Anterior cingulate cortex (tissue), 58 donors: ENCODE measurements around the gene A1CF.
"Not testable (repeated sequence)": the region's sequence is repeated elsewhere in the genome, so short reads cannot be mapped to it uniquely, and the experiment has no call there.

Experiments
- DNase-seq, 58 donors: peaks; one replicate each; lab custom pipeline; 2025; lab: John Stamatoyannopoulos, UW

A1CF gene

DNA sequence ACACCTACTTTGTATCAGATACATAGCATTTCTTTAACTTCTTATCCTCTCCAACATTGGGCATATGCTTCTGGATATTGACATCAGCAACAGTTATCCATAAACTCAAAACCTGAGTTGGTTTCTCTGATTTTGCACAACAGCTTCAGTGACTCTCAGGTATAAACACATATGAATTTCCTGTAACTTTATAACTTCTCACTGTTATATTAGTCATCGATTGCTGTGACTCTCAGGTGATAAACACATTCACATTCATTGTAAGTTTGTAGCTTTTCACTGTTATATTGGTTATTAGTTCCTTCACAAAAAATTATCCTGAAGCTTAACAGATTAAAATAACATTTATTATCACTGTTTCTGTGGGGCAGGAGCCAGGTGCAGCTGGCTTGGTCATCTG is 88.7 kb downstream of the A1CF start:
- no peak for DNase-seq

- DNase-seq, result no peak
Measured at GRCh38 chr10:50794490-50794889, 90.9 kb downstream of the A1CF start.

DNA sequence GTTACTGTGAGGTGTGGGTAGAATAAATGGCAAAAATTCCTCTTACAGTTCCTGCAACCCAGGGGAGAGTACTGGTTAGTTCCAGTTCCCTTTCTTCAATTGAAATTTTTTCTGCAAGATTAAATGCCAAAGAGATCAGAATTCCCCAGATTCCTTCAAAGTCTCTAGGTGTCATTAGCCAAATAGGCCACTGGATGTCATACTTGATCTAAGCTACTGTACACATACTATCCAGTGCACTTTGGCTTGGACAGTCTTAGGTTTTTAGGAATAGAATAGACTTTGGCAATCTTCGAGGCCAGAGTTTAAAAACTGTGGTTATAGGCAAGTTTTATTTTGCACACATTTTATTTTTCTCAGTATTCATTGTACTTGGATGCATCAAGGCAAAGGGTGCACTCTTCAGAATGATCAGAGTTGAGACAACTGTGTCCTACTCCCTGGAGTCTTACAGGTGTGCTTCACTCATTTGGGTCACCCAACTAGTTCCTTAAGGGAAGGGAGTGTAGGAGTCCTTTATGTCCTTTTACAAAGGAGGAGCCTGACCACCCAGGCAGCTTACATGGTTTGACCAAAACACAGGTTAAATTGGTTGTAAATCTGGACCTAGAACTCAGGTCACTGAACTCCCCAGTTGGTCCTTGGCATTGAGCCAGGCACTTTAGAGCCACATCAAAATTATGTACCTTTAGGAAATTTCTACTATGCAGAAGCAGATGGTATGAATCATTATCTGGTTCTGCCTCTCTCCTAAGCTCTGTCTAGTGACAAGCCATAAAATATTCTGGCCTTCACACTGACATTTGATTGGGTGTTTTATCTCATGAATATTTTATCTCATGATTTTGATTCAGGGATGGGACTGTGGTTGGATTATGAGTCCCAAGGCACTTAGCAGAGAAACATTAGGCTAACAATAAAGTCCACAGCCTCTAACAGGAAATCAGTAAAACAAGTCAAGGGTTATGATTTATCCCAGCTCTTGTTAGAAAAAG is 96.2 kb downstream of the A1CF start:
- no peak for DNase-seq

DNA sequence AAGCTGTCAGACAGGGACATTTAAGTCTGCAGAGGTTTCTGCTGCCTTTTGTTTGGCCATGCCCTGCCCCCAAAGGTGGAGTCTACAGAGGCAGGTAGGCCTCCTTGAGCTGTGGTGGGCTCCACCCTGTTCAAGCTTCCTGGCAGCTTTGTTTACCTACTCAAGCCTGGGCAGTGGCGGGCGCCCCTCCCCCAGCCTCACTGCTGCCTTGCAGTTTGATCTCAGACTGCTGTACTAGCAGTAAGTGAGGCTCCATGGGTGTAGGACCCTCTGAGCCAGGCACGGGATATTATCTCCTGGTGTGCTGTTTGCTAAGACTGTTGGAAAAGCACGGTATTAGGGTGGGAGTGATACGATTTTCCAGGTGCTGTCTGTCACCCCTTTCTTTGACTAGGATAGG is 97.5 kb downstream of the A1CF start:
- not testable (repeated sequence) for DNase-seq

DNA sequence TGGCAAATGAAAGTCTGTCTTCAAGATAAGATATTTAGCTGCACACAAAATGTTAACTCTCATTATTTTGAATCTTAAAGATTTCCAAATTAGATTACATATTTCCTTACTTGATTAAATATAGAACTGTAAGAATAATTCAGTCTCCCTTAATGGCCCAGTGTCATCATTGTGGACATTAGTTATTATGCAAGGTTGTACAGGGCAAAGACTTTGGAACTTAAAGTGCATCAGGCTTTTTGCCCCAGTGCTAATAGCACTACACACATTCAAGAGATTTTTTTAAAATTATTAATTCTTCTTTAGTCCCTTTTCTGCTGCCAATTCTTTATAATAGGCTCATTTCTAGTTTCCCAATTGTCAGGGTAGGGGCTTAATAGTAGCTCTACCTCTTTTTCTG is 103.4 kb downstream of the A1CF start:
- DNase-seq, result not testable (repeated sequence)

DNA sequence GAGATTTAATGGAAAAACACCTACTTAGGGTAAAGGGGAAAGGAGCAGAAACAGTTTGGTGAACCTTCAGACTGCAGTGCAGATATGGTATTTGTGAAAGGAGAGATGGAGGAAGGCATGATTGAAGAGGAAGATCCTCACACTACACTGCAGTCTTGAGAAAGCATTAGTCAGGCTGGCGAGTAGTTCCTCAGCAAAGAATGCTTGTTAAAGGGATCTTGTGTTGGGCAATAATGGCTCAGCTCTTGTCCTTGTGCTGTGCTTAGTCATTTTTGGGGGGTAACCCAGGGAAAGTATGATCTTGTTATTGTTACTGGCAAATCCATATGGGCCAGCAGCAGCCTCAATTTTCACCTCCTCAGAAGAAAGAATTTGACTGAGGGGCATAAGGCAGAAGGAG is 105.4 kb downstream of the A1CF start:
- not testable (repeated sequence) for DNase-seq

GRCh38 chr10:50774868-50775267 is 110.6 kb downstream of the A1CF start:
- not testable (repeated sequence) for DNase-seq

GRCh38 chr10:50772042-50772441 is 113.4 kb downstream of the A1CF start:
- not testable (repeated sequence) for DNase-seq

- not testable (repeated sequence) for DNase-seq
Measured at GRCh38 chr10:50766774-50767513, 118.5 kb downstream of the A1CF start.
